HepG2 (cell line): Measurements from ENCODE around the gene MARCO. TPM values are rescaled to one million over a fixed set of nuclear protein-coding genes. Genes with fewer than 3 reads are reported as not detected.

Source experiments
- ATAC-seq: fragments of 200-7000 bp; cut with Tn5 transposase; 3 replicates; pipeline ENCODE4 v1.9.1; 2020; ENCODE audit warnings: mild to moderate bottlenecking, moderate library complexity
- BruUV-seq: library from RNA; stranded (reverse); fragments of 400-500 nt; replicated peaks from 2 replicates; lab custom pipeline; 2021; lab: Mats Ljungman, UMichigan
- CTCF ChIA-PET: fragments of 300-600 bp; formaldehyde crosslinking; extraction: SDS; loops from one replicate; lab custom pipeline; 2021; ENCODE audit warnings: low total read pairs, inconsistent platforms, low intra/inter-chr PET ratio; lab: Yijun Ruan, JAX
- POLR2A ChIA-PET: fragments of 350-600 bp; sonication (Branson Sonifier 250); formaldehyde crosslinking; loops from one replicate; lab custom pipeline; 2020; ENCODE audit warnings: antibody characterized with exemption, inconsistent platforms; lab: Yijun Ruan, JAX
- DNase-seq: peaks from one replicate; pipeline ENCODE4 v3.0.0-alpha.2; 2015; ENCODE audit warnings: low spot score
- FAIRE-seq: peaks from 3 replicates; lab custom pipeline; 2011; peaks lifted over from hg19 to GRCh38; lab: Jason Lieb, UNC
- H2AFZ ChIP-seq: one replicate; pipeline ENCODE4 v1.6.1; 2011; ENCODE audit warnings: low read length, inconsistent platforms
- H3K27ac ChIP-seq: fragments of 300-600 bp; 3 replicates; pipeline ENCODE4 v1.8.0; 2011; ENCODE audit warnings: mixed run types, mild to moderate bottlenecking, mixed read lengths, low read length, inconsistent platforms; ENCODE audit not compliant: insufficient read depth; ENCODE audit errors: extremely low read length
- H3K27me3 ChIP-seq, 2 experiments: fragments of 200-600 bp in 1 of 2; 2 replicates in 1 of 2; 3 replicates in 1 of 2; pipeline versions ENCODE4 v1.6.0 to v1.8.0; 2011; ENCODE audit warnings: low read length in 2 of 2, mild to moderate bottlenecking in 2 of 2, moderate library complexity in 2 of 2, inconsistent platforms in 1 of 2; ENCODE audit not compliant: insufficient read depth in 2 of 2, control insufficient read depth in 1 of 2
- H3K36me3 ChIP-seq, 2 experiments: fragments of 200-600 bp in 1 of 2; replicated peaks in 1 of 2; 2 replicates in 1 of 2; 3 replicates in 1 of 2; pipeline versions ENCODE4 v1.5.1 to v1.8.0; 2011; ENCODE audit warnings: low read length in 2 of 2, inconsistent platforms in 1 of 2; ENCODE audit not compliant: insufficient read depth in 2 of 2, control insufficient read depth in 1 of 2
- H3K4me1 ChIP-seq: 2 replicates; pipeline ENCODE4 v1.5.1; 2012; ENCODE audit warnings: low read length, inconsistent platforms; ENCODE audit not compliant: insufficient read depth
- H3K4me2 ChIP-seq: 2 replicates; pipeline ENCODE4 v1.6.0; 2011; ENCODE audit warnings: low read depth, low read length, inconsistent platforms
- H3K4me3 ChIP-seq, 3 experiments: fragments of 200-600 bp in 1 of 3; sonication (generic), shearing (Covaris generic) in 1 of 3; replicated peaks in 1 of 3; 2 replicates each; pipeline ENCODE4 v1.5.1; 2011 to 2016; ENCODE audit warnings: low read length in 3 of 3, inconsistent platforms in 2 of 3, low read depth in 2 of 3, mild to moderate bottlenecking in 2 of 3, control low read depth in 1 of 3, mixed read lengths in 1 of 3; ENCODE audit not compliant: insufficient read depth in 1 of 3
- H3K79me2 ChIP-seq: one replicate; pipeline ENCODE4 v1.6.1; 2011; ENCODE audit warnings: low read length, inconsistent platforms; ENCODE audit not compliant: insufficient read depth
- H3K9ac ChIP-seq: 2 replicates; pipeline ENCODE4 v1.6.0; 2011; ENCODE audit warnings: mild to moderate bottlenecking, low read depth, low read length, inconsistent platforms; ENCODE audit not compliant: insufficient read depth
- H3K9me3 ChIP-seq: 2 replicates; pipeline ENCODE4 v1.5.1; 2012; ENCODE audit warnings: mild to moderate bottlenecking, low read length
- H4K20me1 ChIP-seq: 2 replicates; pipeline ENCODE4 v1.6.0; 2011; ENCODE audit warnings: inconsistent platforms, mild to moderate bottlenecking, low read length, moderate library complexity; ENCODE audit not compliant: insufficient read depth
- ARNT ChIP-seq: fragments of 450-650 bp; IDR thresholded peaks from 2 replicates; pipeline ENCODE4 v1.6.1; 2017
- ATF7-NPFF ChIP-seq: sonication (generic); formaldehyde crosslinking; IDR thresholded peaks from 2 replicates; pipeline ENCODE4 v1.8.1; 2023; ENCODE audit warnings: mild to moderate bottlenecking, low read depth, missing genetic modification reagents, moderate library complexity
- CCDC6 ChIP-seq: sonication (generic); formaldehyde crosslinking; IDR thresholded peaks from 2 replicates; pipeline ENCODE4 v1.8.1; 2022; ENCODE audit warnings: mild to moderate bottlenecking, missing genetic modification reagents, moderate library complexity
- JUNB ChIP-seq: sonication (generic); formaldehyde crosslinking; IDR thresholded peaks from 2 replicates; pipeline ENCODE4 v1.8.0; 2022; ENCODE audit warnings: missing genetic modification reagents, mild to moderate bottlenecking, borderline replicate concordance
- NR2C2 ChIP-seq: sonication (generic); formaldehyde crosslinking; IDR thresholded peaks from 2 replicates; pipeline ENCODE4 v1.4.0; 2020; ENCODE audit warnings: missing genetic modification reagents, mild to moderate bottlenecking, moderate library complexity, borderline replicate concordance
- RAD51 ChIP-seq: fragments of 450-650 bp; IDR thresholded peaks from 2 replicates; pipeline ENCODE4 v1.6.1; 2016; ENCODE audit warnings: borderline replicate concordance
- SOX13 ChIP-seq, 3 experiments: fragments of 450-650 bp in 1 of 3; sonication (generic) in 1 of 3; formaldehyde crosslinking in 1 of 3; IDR thresholded peaks in 2 of 3; conservative IDR thresholded peaks in 1 of 3; 2 replicates each; pipeline versions ENCODE4 v1.5.0 to v1.6.1; 2016 to 2020; ENCODE audit warnings: antibody characterized with exemption in 1 of 3, mild to moderate bottlenecking in 1 of 3, missing compliant biosample characterization in 1 of 3, missing genetic modification reagents in 1 of 3, moderate library complexity in 1 of 3
- ZNF205 ChIP-seq: IDR thresholded peaks from 2 replicates; pipeline ENCODE4 v1.6.1; 2018; ENCODE audit warnings: missing biosample characterization, missing genetic modification reagents
- ZNF296 ChIP-seq: sonication (generic); formaldehyde crosslinking; conservative IDR thresholded peaks from 2 replicates; pipeline ENCODE4 v1.5.0; 2020; ENCODE audit warnings: mild to moderate bottlenecking, missing genetic modification reagents
- ZNF607 ChIP-seq: sonication (generic); formaldehyde crosslinking; IDR thresholded peaks from 2 replicates; pipeline ENCODE4 v1.5.1; 2020; ENCODE audit warnings: missing genetic modification reagents, mild to moderate bottlenecking, borderline replicate concordance
- ZNF7 ChIP-seq: IDR thresholded peaks from 2 replicates; pipeline ENCODE4 v1.6.1; 2016; ENCODE audit warnings: missing biosample characterization, missing genetic modification reagents
- WGBS: methylation state at CpG from one replicate; pipeline ENCODE4 v1.1.6; 2017; ENCODE audit warnings: low lambda C conversion rate; 5-methylcytosine and 5-hydroxymethylcytosine counted together
- in situ Hi-C: cut with HindIII; loops from 2 replicates; pipeline ENCODE4 v1.10.0; 2017; ENCODE audit warnings: low pct_unique_long_range_greater_than_20kb; ENCODE audit not compliant: extremely low pct_ligation_motif_present
- intact Hi-C: fragments of 100-400 bp; cut with micrococcal nuclease; formaldehyde crosslinking; loops from one replicate; pipeline ENCODE4 v1.10.0; 2022; ENCODE audit not compliant: unreplicated experiment
- polyA plus RNA-seq, 8 experiments: library from polyadenylated mRNA; depleted of rRNA in 3 of 8; stranded (reverse) in 7 of 8; unstranded in 1 of 8; fragments of >200 nt; fragmentation: Illumina TruSeq in 4 of 8; extraction: Trizol in 4 of 8; gene quantifications; 2 replicates each; pipeline versions ENCODE4 v1.2.1 to v1.2.3, GENCODE V29; 2011 to 2016; ENCODE audit warnings: low read depth in 4 of 8, missing spikeins in 1 of 8, mixed read lengths in 1 of 8; ENCODE audit not compliant: insufficient read depth in 1 of 8
- total RNA-seq, 5 experiments: library from RNA; depleted of rRNA; stranded (reverse); fragments of >200 nt; fragmentation: Illumina TruSeq; extraction: Trizol; gene quantifications; 2 replicates each; pipeline ENCODE4 v1.2.3, GENCODE V29; 2016; ENCODE audit warnings: low read depth in 1 of 5
- TF ChIP-seq, protein P1 (sequence below): sonication (generic); formaldehyde crosslinking; IDR thresholded peaks from 2 replicates; pipeline ENCODE4 v1.4.0; 2020; ENCODE audit warnings: mild to moderate bottlenecking, missing genetic modification reagents
- TF ChIP-seq, protein P2 (sequence below): sonication (generic); formaldehyde crosslinking; conservative IDR thresholded peaks from 2 replicates; pipeline ENCODE4 v1.8.0; 2022; ENCODE audit warnings: low read depth, missing genetic modification reagents
- TF ChIP-seq, protein P3 (sequence below): sonication (generic); formaldehyde crosslinking; IDR thresholded peaks from 2 replicates; pipeline ENCODE4 v1.4.0; 2020; ENCODE audit warnings: missing genetic modification reagents, borderline replicate concordance
- TF ChIP-seq, protein P4 (sequence below): sonication (generic); formaldehyde crosslinking; IDR thresholded peaks from 2 replicates; pipeline ENCODE4 v1.4.0; 2020; ENCODE audit warnings: mild to moderate bottlenecking, missing genetic modification reagents

The MARCO gene
- total and polyA plus RNA-seq, 2 of the 13 experiments (the other 11 are each of a cell fraction or from before 2014, with no cell fraction given), result not detected

DNA sequence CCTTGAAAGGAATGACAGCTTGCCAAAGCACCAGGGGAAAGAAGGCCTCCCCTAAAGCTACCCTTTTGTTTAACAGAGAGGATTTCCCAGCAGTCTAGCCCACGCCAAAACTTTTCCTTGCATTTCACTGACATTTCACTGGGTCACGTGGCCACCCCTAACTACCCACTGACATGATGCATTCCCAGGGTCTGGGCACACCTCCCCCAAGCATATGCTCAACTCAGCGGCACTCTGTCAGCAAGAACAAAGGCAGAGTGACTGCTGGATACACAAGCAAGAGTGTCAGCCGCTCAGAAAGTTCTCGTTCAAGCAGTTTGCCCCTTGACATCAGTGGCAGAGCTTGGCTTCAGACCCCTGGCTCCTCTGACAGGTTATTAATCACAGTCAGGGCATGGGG, 34.2 kb upstream of the MARCO start:
- DNase-seq, result no peak
- in situ Hi-C loops (no loop called here), intact Hi-C loops (no loop called here)
- ChIA-PET POLR2A (no interaction called here), CTCF (no interaction called here)
- H3K4me3 ChIP-seq, result no peak overlapping the region
- TF ChIP-seq, protein P1, sequence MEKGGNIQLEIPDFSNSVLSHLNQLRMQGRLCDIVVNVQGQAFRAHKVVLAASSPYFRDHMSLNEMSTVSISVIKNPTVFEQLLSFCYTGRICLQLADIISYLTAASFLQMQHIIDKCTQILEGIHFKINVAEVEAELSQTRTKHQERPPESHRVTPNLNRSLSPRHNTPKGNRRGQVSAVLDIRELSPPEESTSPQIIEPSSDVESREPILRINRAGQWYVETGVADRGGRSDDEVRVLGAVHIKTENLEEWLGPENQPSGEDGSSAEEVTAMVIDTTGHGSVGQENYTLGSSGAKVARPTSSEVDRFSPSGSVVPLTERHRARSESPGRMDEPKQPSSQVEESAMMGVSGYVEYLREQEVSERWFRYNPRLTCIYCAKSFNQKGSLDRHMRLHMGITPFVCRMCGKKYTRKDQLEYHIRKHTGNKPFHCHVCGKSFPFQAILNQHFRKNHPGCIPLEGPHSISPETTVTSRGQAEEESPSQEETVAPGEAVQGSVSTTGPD (CRISPR knock-in tag), result no peak
- no peak for TF ChIP-seq ZNF205 (CRISPR knock-in tag)
- TF ChIP-seq SOX13 (IDR thresholded peaks at IDR 0.05), result no peak
- no peak for TF ChIP-seq SOX13 (CRISPR knock-in tag; conservative IDR thresholded peaks at IDR 0.05 in 1 of 2, IDR thresholded peaks at IDR 0.05 in 1 of 2)
- TF ChIP-seq CCDC6 (CRISPR knock-in tag), result no peak
- no peak for TF ChIP-seq ZNF7 (CRISPR knock-in tag)
- TF ChIP-seq, protein P2, sequence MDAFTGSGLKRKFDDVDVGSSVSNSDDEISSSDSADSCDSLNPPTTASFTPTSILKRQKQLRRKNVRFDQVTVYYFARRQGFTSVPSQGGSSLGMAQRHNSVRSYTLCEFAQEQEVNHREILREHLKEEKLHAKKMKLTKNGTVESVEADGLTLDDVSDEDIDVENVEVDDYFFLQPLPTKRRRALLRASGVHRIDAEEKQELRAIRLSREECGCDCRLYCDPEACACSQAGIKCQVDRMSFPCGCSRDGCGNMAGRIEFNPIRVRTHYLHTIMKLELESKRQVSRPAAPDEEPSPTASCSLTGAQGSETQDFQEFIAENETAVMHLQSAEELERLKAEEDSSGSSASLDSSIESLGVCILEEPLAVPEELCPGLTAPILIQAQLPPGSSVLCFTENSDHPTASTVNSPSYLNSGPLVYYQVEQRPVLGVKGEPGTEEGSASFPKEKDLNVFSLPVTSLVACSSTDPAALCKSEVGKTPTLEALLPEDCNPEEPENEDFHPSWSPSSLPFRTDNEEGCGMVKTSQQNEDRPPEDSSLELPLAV (CRISPR knock-in tag), result no peak
- no peak for TF ChIP-seq ZNF607 (CRISPR knock-in tag)
- no peak for TF ChIP-seq ARNT
- TF ChIP-seq, protein P3, sequence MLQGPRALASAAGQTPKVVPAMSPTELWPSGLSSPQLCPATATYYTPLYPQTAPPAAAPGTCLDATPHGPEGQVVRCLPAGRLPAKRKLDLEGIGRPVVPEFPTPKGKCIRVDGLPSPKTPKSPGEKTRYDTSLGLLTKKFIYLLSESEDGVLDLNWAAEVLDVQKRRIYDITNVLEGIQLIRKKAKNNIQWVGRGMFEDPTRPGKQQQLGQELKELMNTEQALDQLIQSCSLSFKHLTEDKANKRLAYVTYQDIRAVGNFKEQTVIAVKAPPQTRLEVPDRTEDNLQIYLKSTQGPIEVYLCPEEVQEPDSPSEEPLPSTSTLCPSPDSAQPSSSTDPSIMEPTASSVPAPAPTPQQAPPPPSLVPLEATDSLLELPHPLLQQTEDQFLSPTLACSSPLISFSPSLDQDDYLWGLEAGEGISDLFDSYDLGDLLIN (CRISPR knock-in tag), result no peak
- no peak for TF ChIP-seq JUNB (CRISPR knock-in tag)
- TF ChIP-seq ZNF296 (CRISPR knock-in tag), result no peak
- no peak for TF ChIP-seq NR2C2 (CRISPR knock-in tag)
- TF ChIP-seq RAD51, result no peak
- TF ChIP-seq, protein P4, sequence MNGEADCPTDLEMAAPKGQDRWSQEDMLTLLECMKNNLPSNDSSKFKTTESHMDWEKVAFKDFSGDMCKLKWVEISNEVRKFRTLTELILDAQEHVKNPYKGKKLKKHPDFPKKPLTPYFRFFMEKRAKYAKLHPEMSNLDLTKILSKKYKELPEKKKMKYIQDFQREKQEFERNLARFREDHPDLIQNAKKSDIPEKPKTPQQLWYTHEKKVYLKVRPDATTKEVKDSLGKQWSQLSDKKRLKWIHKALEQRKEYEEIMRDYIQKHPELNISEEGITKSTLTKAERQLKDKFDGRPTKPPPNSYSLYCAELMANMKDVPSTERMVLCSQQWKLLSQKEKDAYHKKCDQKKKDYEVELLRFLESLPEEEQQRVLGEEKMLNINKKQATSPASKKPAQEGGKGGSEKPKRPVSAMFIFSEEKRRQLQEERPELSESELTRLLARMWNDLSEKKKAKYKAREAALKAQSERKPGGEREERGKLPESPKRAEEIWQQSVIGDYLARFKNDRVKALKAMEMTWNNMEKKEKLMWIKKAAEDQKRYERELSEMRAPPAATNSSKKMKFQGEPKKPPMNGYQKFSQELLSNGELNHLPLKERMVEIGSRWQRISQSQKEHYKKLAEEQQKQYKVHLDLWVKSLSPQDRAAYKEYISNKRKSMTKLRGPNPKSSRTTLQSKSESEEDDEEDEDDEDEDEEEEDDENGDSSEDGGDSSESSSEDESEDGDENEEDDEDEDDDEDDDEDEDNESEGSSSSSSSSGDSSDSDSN (CRISPR knock-in tag), result no peak
- no peak for TF ChIP-seq ATF7-NPFF (CRISPR knock-in tag)
- no peak overlapping the region for H3K27ac ChIP-seq
- H3K27me3 ChIP-seq, result peaks cover 2% of the 10 kb centered on the region in 2 experiments; a peak in 1 of 5 replicates
- no peak overlapping the region for H3K9ac ChIP-seq
- no peaks in the 10 kb centered on the region for H4K20me1 ChIP-seq
- no peak for ATAC-seq
- BruUV-seq, result no TSS peak
- no peak overlapping the region for H3K4me2 ChIP-seq
- 6% methylated on average over 5 of the region's 5 CpGs for WGBS
- H3K79me2 ChIP-seq, result no peaks in the 10 kb centered on the region
- no peak overlapping the region for H2AFZ ChIP-seq
- H3K36me3 ChIP-seq, result no peaks in the 10 kb centered on the region
- no peak for FAIRE-seq
- H3K9me3 ChIP-seq, result no peaks in the 10 kb centered on the region
- H3K4me1 ChIP-seq, result no peaks in the 10 kb centered on the region
